Ishikawa (cell line): ENCODE measurements around the gene PAN3.

Source experiments
- CEBPB ChIP-seq: IDR thresholded peaks from 2 replicates; pipeline ENCODE4 v1.6.1; 2012
- CREB1 ChIP-seq: IDR thresholded peaks from 2 replicates; pipeline ENCODE4 v1.6.1; 2012; ENCODE audit warnings: low read depth
- EP300 ChIP-seq: IDR thresholded peaks from 2 replicates; pipeline ENCODE4 v1.6.1; 2012; ENCODE audit warnings: borderline replicate concordance
- FOXM1 ChIP-seq: IDR thresholded peaks from 2 replicates; pipeline ENCODE4 v1.6.1; 2012; ENCODE audit warnings: low read depth, borderline replicate concordance
- NFIC ChIP-seq: IDR thresholded peaks from 2 replicates; pipeline ENCODE4 v1.6.1; 2012
- RAD21 ChIP-seq: IDR thresholded peaks from 2 replicates; pipeline ENCODE4 v1.6.1; 2012; ENCODE audit warnings: low read depth
- TAF1 ChIP-seq: IDR thresholded peaks from 2 replicates; pipeline ENCODE4 v1.6.1; 2012; ENCODE audit warnings: low read depth, mild to moderate bottlenecking
- TCF12 ChIP-seq: IDR thresholded peaks from 2 replicates; pipeline ENCODE4 v1.6.1; 2012; ENCODE audit warnings: low read depth
- TEAD4 ChIP-seq: IDR thresholded peaks from 2 replicates; pipeline ENCODE4 v1.6.1; 2012
- USF1 ChIP-seq: IDR thresholded peaks from 2 replicates; pipeline ENCODE4 v1.6.1; 2012
- YY1 ChIP-seq: IDR thresholded peaks from 2 replicates; pipeline ENCODE4 v1.6.1; 2012; ENCODE audit warnings: low read depth
- TF ChIP-seq, protein P1 (sequence below): IDR thresholded peaks from 2 replicates; pipeline ENCODE4 v1.6.1; 2012; ENCODE audit warnings: low read depth, mild to moderate bottlenecking
- TF ChIP-seq, protein P2 (sequence below): IDR thresholded peaks from 2 replicates; pipeline ENCODE4 v1.6.1; 2012

GRCh38 chr13:28229522-28230411 is 91.4 kb downstream of the PAN3 start:
- TF ChIP-seq, protein P1, sequence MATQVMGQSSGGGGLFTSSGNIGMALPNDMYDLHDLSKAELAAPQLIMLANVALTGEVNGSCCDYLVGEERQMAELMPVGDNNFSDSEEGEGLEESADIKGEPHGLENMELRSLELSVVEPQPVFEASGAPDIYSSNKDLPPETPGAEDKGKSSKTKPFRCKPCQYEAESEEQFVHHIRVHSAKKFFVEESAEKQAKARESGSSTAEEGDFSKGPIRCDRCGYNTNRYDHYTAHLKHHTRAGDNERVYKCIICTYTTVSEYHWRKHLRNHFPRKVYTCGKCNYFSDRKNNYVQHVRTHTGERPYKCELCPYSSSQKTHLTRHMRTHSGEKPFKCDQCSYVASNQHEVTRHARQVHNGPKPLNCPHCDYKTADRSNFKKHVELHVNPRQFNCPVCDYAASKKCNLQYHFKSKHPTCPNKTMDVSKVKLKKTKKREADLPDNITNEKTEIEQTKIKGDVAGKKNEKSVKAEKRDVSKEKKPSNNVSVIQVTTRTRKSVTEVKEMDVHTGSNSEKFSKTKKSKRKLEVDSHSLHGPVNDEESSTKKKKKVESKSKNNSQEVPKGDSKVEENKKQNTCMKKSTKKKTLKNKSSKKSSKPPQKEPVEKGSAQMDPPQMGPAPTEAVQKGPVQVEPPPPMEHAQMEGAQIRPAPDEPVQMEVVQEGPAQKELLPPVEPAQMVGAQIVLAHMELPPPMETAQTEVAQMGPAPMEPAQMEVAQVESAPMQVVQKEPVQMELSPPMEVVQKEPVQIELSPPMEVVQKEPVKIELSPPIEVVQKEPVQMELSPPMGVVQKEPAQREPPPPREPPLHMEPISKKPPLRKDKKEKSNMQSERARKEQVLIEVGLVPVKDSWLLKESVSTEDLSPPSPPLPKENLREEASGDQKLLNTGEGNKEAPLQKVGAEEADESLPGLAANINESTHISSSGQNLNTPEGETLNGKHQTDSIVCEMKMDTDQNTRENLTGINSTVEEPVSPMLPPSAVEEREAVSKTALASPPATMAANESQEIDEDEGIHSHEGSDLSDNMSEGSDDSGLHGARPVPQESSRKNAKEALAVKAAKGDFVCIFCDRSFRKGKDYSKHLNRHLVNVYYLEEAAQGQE, result no peak
- no peak for TF ChIP-seq YY1
- TF ChIP-seq, protein P2, sequence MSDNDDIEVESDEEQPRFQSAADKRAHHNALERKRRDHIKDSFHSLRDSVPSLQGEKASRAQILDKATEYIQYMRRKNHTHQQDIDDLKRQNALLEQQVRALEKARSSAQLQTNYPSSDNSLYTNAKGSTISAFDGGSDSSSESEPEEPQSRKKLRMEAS, result no peak
- no peak for TF ChIP-seq RAD21
- no peak for TF ChIP-seq TAF1
- no peak for TF ChIP-seq CEBPB
- TF ChIP-seq EP300, result no peak
- no peak for TF ChIP-seq USF1
- no peak for TF ChIP-seq TEAD4
- TF ChIP-seq NFIC, result no peak
- no peak for TF ChIP-seq CREB1
- TF ChIP-seq FOXM1, result no peak
- no peak for TF ChIP-seq TCF12
